ENCODE measurements around the gene RGR. TPM values are rescaled to one million over a fixed set of nuclear protein-coding genes. Genes with fewer than 3 reads are reported as not detected.

RGR gene
- not detected in 2 replicates for total RNA-seq

GRCh38 chr10:84244651-84245270, at the start of gene RGR:
Gene RGR (plus strand): TSS chr10:84245053. CDS start chr10:84245091, 38 bp downstream.

GRCh38 chr10:84225427-84226173, 19.3 kb upstream of the RGR start, which contains the start of gene LRIT2:
Gene LRIT2 (minus strand): TSS chr10:84225544. CDS start chr10:84225520, 24 bp downstream.

GRCh38 chr10:84241185-84241790, 3.6 kb upstream of the RGR start, which contains the start of gene LRIT1:
Gene LRIT1 (minus strand): TSS chr10:84241546. CDS start chr10:84241439, 107 bp downstream.

Other genes with a start within 250 kb of the RGR start
- 281 and 395 TPM in 2 replicates for gene GHITM, start 105.5 kb upstream of the RGR start, total RNA-seq
- gene GPR15LG, start 71.3 kb upstream of the RGR start, total RNA-seq = under 0.01 and 1.2 TPM in 2 replicates
- gene CDHR1, start 50.5 kb upstream of the RGR start, total RNA-seq = 0.68 and 2.8 TPM in 2 replicates
- not detected in 2 replicates for gene LRIT2, start 19.5 kb upstream of the RGR start, total RNA-seq
- not detected in 2 replicates for gene LRIT1, start 3.5 kb upstream of the RGR start, total RNA-seq
- 30.4 and 47.0 TPM in 2 replicates for gene CCSER2, start 83.5 kb downstream of the RGR start, total RNA-seq

Measured in nasal cavity respiratory epithelium epithelial cell of viscerocranial mucosa (primary cell).